Astrocyte of the spinal cord (primary cell): ENCODE results near the gene PSMA7.
"Not testable (repeated sequence)": the region's sequence is repeated elsewhere in the genome, so short reads cannot be mapped to it uniquely, and the experiment has no call there.

Source experiments
- DNase-seq: peaks from one replicate; pipeline ENCODE4 v3.0.0; 2011; ENCODE audit warnings: low read depth, low spot score
- H3K4me3 ChIP-seq: 2 replicates; pipeline ENCODE4 v1.5.1; 2011; ENCODE audit warnings: low read depth, mild to moderate bottlenecking, low read length, moderate library complexity
- CTCF ChIP-seq: IDR thresholded peaks from 2 replicates; pipeline ENCODE4 v1.5.1; 2012; ENCODE audit warnings: low read depth, mild to moderate bottlenecking, low read length, inconsistent platforms
- in situ Hi-C: cut with HindIII; loops from 2 replicates; pipeline ENCODE4 v1.10.0; 2017; ENCODE audit warnings: low sequenced_read_pairs

PSMA7 gene

DNA sequence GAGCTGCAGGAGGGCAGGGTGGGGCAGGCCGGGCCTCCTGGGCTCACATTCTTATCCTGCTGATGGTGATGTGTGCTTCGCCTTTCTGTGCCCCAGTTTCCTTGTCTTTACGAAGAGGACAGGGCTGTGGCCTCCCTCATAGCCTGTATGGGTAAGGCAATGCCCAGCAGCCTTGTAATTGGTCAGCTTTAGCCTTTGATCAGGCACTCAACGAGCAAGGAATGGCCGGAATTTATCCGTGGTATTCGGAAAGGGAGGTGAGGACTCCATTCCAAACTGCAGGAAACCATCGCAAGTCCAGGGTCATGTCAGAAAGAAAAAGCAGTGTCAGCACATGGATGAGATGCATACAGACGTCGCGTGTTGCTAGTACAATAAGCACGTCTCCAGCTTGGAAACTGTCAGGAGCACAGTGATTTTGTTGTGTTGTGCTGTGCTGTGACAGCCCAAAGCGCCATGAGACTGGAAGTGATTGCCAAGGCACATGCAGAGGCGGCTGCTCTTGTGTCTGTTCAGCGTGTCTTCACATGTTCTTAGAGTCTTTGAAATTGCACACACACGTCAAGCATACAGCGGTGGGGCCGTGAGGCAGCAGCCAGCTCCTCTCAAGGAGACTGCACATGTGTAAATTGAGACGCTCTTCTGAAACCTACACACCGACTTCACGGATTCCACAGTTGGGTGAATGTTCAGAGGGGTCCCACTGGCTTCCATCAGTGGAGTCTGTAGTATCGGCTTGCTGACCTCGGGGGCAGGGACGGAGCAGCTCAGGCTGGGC lies 6.5 kb upstream of the PSMA7 start:
- no peak for DNase-seq
- in situ Hi-C loops, result no loop called here
- H3K4me3 ChIP-seq, result no peak overlapping the region
- no peak for TF ChIP-seq CTCF

DNA sequence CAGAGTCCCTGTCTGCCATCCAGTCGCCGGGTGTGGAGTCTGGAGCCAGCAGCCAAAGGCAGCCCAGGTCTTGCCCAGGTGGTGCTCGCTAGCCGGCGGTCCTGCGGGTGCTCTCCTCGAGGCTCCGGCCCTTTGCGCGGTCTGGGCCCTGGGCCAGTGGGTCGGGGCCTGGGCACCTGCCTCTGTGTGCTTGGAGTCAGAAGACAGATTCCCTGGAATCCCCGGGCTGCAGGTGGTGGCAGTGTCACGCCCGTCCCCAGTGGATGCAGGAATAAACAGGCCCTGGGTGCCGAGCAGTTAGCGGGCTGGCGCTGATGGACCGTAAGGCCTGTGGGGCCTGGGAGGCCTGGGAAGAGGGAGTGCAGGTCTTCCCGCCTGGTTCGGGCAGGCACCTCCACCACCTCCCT lies 5.7 kb upstream of the PSMA7 start:
- no peak for TF ChIP-seq CTCF
- no peak for DNase-seq
- no peak overlapping the region for H3K4me3 ChIP-seq
- in situ Hi-C loops, result no loop called here

DNA sequence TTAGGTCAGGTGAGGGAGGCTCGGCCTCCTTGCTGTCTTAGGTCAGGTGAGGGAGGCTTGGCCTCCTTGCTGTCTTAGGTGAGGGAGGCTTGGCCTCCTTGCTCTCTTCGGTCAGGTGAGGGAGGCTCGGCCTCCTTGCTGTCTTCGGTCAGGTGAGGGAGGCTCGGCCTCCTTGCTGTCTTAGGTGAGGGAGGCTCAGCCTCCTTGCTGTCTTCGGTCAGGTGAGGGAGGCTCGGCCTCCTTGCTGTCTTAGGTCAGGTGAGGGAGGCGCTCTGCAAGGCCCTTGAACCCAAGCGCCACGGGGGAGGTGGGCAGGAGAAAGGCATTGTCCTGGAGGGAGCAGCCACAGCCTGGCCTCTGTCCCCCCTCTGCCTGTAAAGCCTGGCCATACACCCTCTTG lies 5.2 kb upstream of the PSMA7 start:
- H3K4me3 ChIP-seq, DNase-seq, in situ Hi-C loops: not testable (repeated sequence)

GRCh38 chr20:62147528-62147927 lies 4.3 kb upstream of the PSMA7 start:
- no peak for TF ChIP-seq CTCF
- no peak overlapping the region for H3K4me3 ChIP-seq
- in situ Hi-C loops, result no loop called here

GRCh38 chr20:62147125-62147524 lies 3.9 kb upstream of the PSMA7 start:
- no peak for TF ChIP-seq CTCF
- no peak for DNase-seq
- in situ Hi-C loops, result no loop called here
- H3K4me3 ChIP-seq, result no peak overlapping the region

More at GRCh38 chr20:62147528-62147927, 4.3 kb upstream of the PSMA7 start:
- no peak for DNase-seq

- DNase-seq, result no peak
- no peak for TF ChIP-seq CTCF
- in situ Hi-C loops, result no loop called here
- no peak overlapping the region for H3K4me3 ChIP-seq
Measured at GRCh38 chr20:62146019-62146755, 3.0 kb upstream of the PSMA7 start.

GRCh38 chr20:62145688-62146018 lies 2.5 kb upstream of the PSMA7 start:
- no peak overlapping the region for H3K4me3 ChIP-seq
- in situ Hi-C loops, result no loop called here
- no peak for DNase-seq
- TF ChIP-seq CTCF, result no peak
